ENCODE measurements around the gene EIF1AY.

- no peak for TF ChIP-seq REST (IDR thresholded peaks at IDR 0.05; ENCODE audit: low read depth)
- no peak for TF ChIP-seq MAX (IDR thresholded peaks at IDR 0.05)
These were observed 29.5 kb upstream of the EIF1AY start for GRCh38 chrY:20546071-20546470.
